K562 (cell line): ENCODE data around the gene TMEM19. TPM values are rescaled to one million over a fixed set of nuclear protein-coding genes. Genes with fewer than 3 reads are reported as not detected.

Experiments
- ARID2 ChIP-seq: fragments of 450-650 bp; IDR thresholded peaks from 2 replicates; pipeline ENCODE4 v1.6.1; 2017; ENCODE audit warnings: antibody characterized with exemption, mild to moderate bottlenecking
- NONO ChIP-seq, 2 experiments: fragments of 200-400 bp in 1 of 2; fragments of 450-650 bp in 1 of 2; formaldehyde crosslinking in 1 of 2; IDR thresholded peaks; 2 replicates each; pipeline ENCODE4 v1.6.1; 2017; ENCODE audit warnings: low read depth in 2 of 2, mild to moderate bottlenecking in 2 of 2, moderate library complexity in 2 of 2, low read length in 1 of 2
- ZNF239 ChIP-seq: fragments of 250-450 bp; sonication (Bioruptor Pico); IDR thresholded peaks from 2 replicates; pipeline ENCODE4 v1.4.0; 2020; ENCODE audit warnings: mild to moderate bottlenecking
- ZZZ3 ChIP-seq: fragments of 450-650 bp; IDR thresholded peaks from 2 replicates; pipeline ENCODE4 v1.6.1; 2016; ENCODE audit warnings: antibody characterized with exemption, mild to moderate bottlenecking, moderate library complexity
- polyA plus RNA-seq, 8 experiments: library from polyadenylated mRNA; depleted of rRNA in 4 of 8; stranded (reverse) in 5 of 8; unstranded in 3 of 8; fragments of >200 nt; fragmentation: Nextera tagmentation in 2 of 8; fragmentation: Illumina TruSeq in 1 of 8; extraction: Ambion mirVana in 2 of 8; extraction: Trizol in 1 of 8; gene quantifications; 2 replicates each; pipeline versions ENCODE4 v1.2.1 to v1.2.3, GENCODE V29; 2011 to 2014; ENCODE audit warnings: inconsistent platforms in 1 of 8, missing spikeins in 1 of 8
- total RNA-seq, 7 experiments: library from RNA; depleted of rRNA in 6 of 7; stranded (reverse); fragments of >200 nt in 6 of 7; fragmentation: Illumina TruSeq in 2 of 7; extraction: Trizol in 2 of 7; gene quantifications; 2 replicates each; pipeline versions ENCODE4 v1.2.1 to v1.2.3, GENCODE V29; 2011 to 2021; ENCODE audit warnings: low replicate concordance in 1 of 7
- TF ChIP-seq, protein P1 (sequence below): fragments of 450-650 bp; formaldehyde crosslinking; conservative IDR thresholded peaks from 2 replicates; pipeline ENCODE4 v1.4.0; 2022; ENCODE audit warnings: mild to moderate bottlenecking, missing genetic modification characterization
- TF ChIP-seq, protein P2 (sequence below): fragments of 250-450 bp; sonication (Bioruptor Pico); IDR thresholded peaks from 2 replicates; pipeline ENCODE4 v1.4.0; 2020
- TF ChIP-seq, protein P3 (sequence below), 2 experiments: fragments of 450-650 bp; conservative IDR thresholded peaks; 2 replicates each; pipeline ENCODE4 v1.6.1; 2017; ENCODE audit warnings: mild to moderate bottlenecking in 2 of 2, moderate library complexity in 2 of 2

Gene TMEM19
- total and polyA plus RNA-seq, 9 of the 15 experiments (the other 6 are each of a cell fraction or from before 2014, with no cell fraction given): 8.2 to 24.2 (median 17.2) TPM

DNA sequence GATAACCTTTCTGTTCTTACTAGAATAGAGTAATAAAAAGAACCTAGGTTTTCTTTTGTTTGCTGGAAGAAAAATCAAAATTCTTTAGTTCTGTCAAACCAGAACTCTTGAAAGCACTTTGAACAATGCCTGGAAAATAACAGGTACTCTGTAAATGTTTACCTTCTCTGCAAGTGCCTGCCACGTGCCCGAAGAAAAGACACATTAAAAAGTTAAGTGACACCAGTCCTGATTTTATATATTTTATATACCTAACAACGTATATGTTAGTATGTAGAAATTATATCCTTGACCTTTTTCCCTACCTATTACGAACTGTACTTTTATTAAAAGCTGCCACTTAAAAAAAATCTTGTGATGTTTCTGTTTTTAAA, 20.8 kb upstream of the TMEM19 start (continued):
- TF ChIP-seq, protein P1, sequence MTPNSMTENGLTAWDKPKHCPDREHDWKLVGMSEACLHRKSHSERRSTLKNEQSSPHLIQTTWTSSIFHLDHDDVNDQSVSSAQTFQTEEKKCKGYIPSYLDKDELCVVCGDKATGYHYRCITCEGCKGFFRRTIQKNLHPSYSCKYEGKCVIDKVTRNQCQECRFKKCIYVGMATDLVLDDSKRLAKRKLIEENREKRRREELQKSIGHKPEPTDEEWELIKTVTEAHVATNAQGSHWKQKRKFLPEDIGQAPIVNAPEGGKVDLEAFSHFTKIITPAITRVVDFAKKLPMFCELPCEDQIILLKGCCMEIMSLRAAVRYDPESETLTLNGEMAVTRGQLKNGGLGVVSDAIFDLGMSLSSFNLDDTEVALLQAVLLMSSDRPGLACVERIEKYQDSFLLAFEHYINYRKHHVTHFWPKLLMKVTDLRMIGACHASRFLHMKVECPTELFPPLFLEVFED (CRISPR knock-in tag): no peak
- TF ChIP-seq ARID2: no peak
- no peak for TF ChIP-seq ZZZ3
- TF ChIP-seq, protein P2, sequence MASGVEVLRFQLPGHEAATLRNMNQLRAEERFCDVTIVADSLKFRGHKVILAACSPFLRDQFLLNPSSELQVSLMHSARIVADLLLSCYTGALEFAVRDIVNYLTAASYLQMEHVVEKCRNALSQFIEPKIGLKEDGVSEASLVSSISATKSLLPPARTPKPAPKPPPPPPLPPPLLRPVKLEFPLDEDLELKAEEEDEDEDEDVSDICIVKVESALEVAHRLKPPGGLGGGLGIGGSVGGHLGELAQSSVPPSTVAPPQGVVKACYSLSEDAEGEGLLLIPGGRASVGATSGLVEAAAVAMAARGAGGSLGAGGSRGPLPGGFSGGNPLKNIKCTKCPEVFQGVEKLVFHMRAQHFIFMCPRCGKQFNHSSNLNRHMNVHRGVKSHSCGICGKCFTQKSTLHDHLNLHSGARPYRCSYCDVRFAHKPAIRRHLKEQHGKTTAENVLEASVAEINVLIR: no peak
- TF ChIP-seq, protein P3, sequence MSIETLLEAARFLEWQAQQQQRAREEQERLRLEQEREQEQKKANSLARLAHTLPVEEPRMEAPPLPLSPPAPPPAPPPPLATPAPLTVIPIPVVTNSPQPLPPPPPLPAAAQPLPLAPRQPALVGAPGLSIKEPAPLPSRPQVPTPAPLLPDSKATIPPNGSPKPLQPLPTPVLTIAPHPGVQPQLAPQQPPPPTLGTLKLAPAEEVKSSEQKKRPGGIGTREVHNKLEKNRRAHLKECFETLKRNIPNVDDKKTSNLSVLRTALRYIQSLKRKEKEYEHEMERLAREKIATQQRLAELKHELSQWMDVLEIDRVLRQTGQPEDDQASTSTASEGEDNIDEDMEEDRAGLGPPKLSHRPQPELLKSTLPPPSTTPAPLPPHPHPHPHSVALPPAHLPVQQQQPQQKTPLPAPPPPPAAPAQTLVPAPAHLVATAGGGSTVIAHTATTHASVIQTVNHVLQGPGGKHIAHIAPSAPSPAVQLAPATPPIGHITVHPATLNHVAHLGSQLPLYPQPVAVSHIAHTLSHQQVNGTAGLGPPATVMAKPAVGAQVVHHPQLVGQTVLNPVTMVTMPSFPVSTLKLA (conservative IDR thresholded peaks at IDR 0.05): peak; percentile 48 to 52
- TF ChIP-seq ZNF239 (CRISPR knock-in tag): no peak
- no peak for TF ChIP-seq NONO (IDR thresholded peaks at IDR 0.05; ENCODE audit: low read depth in 2 of 2, low read length in 1 of 2)
